Activated CD4-positive, alpha-beta T cell treated with anti-CD3 and anti-CD28 coated beads, Interleukin-2, amount 50 U/mL, for 48 hours (primary cell): Measurements from ENCODE around the gene UBE2E1.

Experiments
- DNase-seq, 2 experiments: peaks; one replicate each; pipeline ENCODE4 v3.0.0-alpha.2; 2020

UBE2E1 gene

DNA sequence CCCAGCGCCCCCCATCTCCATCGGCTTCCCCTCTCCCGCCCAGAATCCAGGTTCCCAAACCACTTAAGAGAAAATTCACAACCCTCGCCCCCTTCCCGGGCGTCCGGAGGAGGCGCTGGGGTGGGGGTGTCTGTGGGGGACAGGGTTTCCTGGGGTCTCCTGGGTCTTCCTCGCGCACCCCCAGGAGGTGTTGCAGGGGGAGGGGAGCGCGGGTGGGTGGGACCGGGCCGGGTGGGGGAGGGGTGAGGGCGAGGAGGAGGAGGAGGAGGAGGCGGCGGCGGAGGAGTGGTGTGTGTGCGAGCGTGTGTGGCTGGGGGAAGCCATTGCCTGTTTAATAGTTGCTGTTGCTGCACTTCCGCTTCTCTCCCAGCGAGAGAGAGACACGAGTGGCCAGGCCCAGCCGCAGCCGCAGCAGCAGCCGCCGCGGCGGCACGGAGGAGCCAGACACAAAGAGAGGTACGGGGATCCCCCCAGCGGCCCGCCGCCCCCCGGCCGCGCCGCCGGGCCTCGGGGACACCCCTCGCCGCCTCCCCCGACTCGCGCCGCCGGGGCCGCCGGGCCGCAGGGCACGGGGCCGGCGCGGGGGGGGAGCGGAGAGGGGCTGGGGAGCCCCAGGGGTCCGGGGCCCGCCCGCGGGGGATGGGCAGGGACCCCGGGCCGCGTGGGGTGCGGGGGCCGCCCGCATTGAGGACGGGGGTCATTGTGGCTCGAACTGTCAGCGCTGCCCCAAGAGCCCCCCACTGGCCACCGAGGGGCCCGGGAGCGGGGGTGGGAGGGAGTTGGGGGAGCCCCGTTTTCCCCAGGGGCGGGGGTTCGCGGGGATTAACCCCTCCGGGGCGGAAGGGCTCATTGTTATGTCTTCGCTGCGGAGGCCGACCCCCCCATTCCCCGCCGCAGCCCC, at the start of gene UBE2E1:
Gene UBE2E1, plus strand, starts transcription at position 323 of the 901 bp plus-strand sequence. CDS start 1,315 bp downstream, outside the sequence.
- DNase-seq = peak; percentile 57 to 64

DNA sequence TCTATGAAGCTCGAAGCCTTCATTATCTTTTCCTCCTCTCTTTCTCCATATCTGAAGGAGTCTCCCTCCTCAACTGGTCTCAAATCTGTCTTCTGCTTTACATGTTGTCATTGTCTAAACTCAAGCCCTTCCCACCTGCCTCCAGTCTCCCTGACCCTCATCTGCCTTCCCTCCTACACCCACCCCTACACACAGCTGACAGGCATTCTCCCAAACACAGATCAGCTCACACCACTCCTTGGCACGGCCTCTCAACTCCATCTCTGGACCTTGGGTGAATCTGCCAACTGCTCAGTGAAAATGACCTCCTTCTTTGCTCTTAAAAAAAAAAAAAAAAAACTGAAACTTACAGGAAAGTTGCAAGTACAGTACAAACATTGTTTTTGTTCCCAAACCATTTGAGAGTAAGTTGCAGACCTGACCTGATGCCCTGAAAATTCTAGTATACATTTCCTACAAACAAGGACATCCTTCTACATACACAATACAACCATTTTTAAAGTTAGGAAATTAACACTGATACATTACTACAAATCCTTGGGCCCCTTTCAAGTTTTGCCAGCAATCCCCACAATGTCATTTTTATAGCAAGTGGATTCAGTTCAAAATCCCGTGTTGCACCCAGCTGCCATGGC, 49.4 kb upstream of the UBE2E1 start:
- DNase-seq = no peak

DNA sequence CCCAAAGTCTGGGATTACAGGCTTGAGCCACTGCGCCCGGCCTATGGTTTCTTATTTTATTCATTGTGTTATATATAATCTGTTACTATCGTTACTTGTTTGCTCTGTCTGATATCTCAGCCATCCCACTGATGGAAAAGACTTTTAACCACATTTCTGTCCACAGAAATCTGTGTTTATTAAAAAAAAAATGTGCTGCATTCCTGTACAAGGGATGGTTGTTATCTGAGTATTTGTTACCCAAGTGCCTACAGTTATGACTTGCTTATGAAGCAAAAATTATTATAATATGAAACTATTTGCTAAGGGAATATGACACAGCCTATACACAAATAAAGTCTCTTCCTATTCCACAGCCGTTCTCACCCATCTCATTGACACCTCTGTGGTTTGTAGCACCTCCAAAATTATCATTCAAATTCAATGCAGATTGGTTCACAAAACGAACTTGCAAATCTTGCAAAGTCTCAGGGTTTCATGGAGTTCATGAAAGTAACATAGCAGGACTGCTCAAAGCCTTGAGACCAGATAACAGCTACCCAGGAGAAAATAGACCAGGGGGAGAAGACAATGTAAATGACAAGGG, 47.4 kb upstream of the UBE2E1 start:
- no peak for DNase-seq

DNA sequence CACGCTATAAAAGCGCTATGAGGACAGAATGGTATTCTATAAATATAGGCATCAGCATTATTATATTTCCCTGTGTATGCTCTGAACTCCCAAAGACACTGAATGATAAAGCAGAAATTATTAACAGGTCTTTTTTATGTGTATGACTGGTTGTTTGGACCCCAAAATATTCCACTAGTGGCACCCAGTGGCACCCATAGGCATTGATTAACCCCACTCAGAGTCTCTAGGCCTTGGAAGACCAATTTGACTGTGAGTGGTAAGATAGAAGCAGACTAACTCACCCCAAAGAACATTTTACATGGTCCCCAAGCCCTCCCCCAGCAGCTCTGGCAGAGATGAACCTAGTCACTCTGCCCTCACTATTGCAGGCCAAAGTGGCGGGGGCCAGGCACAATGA, 45.4 kb upstream of the UBE2E1 start:
- no peak for DNase-seq

DNA sequence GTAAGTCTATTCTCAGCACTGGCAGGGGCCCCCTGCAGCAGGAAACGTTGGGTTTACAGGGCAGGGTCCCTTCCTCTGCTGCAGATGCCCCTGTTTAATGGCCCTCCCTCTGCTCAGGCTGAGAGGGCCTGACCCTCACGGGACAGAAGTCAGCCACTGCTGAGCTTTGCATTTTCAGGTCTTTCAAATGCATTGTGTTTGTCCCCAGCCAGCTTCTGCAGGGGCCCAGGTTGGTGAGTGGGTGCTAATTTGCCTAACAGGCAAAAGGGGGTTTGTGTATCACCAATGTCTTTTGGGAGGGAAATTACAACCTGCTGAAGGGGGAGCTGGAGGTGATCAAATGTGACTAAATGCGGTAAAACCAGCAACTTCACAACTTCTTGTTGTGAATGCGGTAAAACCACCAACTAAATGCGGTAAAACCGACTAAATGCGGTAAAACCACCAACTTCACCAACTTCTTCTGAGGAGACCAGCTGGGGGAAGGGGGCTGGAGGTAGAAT, 44.8 kb upstream of the UBE2E1 start:
- peak in 1 of 2 experiments; percentile 16 for DNase-seq

DNA sequence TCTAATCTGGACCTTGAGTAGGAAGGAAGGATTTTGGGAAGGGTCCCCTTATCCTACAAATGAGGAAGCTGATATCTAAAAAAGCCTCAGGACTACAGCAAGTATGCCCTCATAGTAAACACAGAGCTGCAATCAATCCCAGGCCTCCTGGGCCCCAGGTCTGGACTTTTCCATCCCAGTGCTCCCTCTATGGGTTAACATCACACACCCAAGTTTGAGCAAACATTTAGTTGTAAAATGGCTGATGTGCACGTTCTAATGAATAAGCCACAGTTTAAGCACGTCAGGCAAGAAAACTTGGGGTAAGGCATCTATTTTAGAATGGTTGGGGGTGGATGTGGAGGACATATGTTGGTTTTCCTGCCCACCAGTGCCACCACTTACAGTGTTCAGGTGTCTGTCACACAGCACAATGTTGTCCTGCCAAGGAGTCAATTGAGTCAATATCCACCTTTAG, 44.3 kb upstream of the UBE2E1 start:
- peak in 1 of 2 experiments; percentile 16 for DNase-seq

DNA sequence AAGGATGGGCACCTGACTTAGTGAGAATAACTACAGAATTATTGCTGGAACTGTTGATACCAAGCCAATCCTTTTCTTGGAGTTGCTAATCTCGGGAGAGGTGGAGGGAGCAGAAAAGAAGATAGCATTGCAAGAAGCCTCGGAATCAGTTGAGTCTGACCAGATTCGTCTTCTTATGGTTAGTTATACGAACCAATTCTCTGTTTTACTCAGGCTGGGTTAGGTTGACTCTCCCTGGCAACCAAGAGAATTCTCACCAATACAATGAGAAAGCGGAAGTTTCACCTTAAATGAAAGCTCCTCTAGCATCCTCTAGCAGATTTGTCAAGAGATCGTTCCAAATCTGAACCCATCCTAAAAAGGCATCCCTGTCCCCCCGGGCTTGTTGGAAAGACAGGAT, 43.5 kb upstream of the UBE2E1 start:
- DNase-seq = no peak

DNA sequence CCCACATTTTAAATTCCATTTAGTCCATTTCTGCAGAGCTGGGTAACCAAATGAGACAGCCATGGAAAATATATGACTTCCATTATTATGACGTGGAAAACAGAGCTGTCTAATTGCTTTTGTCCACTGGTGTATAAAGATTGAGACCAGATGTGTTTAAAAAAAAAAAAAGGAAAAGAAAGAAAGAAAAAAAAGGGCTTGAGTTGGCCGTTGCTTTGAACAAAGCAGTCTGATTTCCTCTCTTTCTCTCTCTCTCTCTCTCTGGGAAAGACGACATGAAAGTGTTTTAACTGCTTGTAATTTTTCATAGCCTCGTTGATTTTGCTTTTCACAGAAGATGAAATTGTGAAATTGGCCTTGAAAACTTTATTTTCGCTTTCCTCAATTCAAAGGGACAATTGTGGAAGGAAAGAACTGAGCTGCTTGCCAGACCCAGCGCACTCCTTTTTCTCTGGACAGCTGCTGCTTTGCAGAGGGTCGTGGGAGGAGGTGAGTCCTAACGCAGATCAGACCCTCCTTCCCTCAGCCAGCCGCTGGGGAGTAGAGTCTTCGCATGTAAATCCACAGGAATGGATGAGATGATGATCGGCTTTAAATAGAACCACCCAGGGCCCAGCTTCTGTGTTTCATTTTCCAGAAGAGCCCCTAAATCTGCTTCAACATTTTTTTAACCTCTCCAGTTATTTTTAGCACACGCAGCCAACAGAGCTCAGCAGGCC, 42.8 kb upstream of the UBE2E1 start:
- no peak for DNase-seq

DNA sequence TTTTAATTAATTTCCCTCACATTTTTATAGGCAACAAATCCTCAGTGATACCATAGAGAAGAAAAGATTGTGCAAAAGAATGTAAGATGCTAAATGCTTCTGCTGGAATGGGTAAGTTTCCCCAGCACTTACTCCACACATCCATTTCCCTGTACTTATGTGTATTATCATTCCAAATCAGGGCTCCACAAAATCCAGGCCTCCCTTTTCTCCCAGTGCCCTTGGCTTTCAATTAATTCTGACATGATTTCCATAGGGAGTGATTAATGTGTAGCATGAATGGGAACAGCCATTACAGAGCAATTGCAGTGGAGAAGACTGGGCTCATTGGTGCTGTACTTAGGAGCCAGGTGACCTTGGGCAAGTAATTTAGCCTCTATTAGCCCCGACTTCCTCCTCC, 41.3 kb upstream of the UBE2E1 start:
- DNase-seq = no peak

DNA sequence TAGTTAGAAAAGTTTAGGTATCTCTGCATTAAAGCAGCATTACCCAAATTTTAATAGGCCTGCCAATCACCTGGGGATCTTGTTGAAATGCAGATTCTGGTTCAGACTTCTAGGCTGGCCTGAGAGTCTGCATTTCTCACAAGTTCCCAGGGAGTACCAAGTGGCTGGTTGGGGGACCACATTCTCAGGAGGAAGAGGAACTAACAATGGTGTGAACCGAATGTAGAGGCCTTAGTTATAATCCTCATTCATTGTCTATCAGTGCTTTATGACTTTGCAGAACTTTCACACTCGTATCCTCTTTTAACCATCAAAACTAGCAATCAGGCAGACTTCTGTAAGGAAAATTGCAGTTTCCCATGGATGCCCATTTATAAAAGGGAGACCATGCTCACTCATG, 38.2 kb upstream of the UBE2E1 start:
- no peak for DNase-seq

DNA sequence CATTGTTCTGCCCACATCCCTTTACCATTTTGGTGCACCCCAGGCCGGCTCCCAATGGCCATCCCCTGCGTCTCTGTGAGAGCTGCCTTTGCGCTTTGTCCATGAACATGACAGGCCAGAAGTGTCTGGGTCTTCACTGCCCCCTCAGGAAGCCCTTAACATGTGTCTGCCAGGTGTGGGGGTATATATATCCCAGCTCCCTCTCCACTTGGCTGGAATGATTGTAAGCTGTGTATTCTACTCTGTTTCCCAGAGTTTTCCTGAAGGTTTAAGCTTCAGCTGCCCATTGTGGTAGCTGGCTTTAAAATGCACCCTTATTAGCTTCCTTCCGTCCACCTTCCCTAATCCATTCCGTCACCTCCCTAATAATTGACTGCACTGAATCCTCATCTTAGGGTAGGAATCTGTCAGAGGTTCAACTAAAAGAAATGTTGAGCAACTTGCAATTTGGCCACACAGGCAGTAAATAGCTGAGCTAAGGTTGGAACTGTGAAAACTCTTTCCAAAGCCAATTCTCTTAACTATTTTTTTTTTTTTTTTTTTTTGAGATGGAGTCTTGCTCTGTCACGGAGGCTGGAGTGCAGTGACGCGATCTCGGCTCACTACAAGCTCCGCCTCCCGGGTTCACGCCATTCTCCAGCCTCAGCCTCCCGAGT, 30.4 kb upstream of the UBE2E1 start:
- DNase-seq = no peak

DNA sequence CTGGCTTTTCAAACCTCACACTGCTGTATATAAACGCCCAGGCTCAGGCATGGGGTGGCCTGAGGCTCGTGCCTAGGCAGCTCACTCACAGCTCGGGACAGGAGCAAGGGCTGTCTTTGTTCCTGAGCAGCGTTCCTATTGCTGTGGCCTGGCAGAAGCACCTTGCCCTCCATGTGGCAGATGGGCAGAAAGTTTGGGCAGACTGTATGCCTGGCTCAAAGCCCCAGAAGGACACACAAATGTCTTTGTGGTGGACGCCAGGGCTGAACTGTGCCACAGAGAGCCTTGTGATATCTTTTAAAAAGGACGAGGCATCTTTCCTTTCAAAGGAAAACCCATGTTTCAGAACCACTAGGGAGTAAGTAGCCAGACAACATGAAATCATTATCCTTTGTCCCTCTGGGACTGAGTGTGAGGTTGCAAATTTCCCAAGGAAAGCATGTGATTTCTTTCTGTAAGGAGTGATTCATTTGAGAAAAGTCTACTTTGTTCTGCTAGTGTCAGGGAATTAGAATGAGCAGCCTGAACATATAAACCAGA, 29.3 kb upstream of the UBE2E1 start:
- DNase-seq = no peak

DNA sequence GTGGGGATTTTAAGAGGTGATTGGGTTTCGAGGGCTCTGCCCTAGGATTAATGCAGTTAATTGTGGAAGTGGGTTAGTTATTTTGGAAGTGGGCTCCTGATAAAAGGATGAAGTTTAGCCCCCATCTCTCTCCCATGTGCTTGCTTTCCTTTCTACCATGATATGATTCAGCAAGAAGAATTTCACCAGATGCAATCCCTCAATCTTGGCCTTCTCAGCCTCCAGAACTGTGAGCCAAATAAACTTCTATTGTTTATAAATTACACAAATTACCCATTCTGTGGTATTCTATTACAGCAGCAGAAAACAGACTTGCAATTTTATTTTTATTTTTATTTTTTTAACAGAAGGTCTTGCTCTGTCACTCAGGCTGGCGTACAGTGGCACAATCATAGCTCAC, 27.3 kb upstream of the UBE2E1 start:
- no peak for DNase-seq

DNA sequence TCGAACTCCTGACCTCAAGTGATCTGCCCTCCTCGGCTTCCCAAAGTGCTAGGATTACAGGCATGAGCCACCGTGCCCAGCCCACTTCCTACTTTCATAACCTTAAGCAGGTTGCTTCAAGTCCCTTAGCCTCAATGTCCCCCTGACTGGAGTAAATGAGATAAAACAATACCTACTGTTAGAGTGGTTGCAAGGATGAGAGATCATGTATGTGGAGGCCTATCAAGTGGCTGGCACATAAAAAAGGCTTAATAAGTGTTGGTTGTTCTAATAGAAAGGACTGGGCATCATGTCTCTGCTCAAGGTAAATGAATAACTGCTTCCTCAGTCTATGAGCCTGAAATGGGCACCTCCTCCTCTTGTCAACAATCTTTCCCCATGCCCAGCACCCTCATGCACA, 25.9 kb upstream of the UBE2E1 start:
- DNase-seq = no peak

DNA sequence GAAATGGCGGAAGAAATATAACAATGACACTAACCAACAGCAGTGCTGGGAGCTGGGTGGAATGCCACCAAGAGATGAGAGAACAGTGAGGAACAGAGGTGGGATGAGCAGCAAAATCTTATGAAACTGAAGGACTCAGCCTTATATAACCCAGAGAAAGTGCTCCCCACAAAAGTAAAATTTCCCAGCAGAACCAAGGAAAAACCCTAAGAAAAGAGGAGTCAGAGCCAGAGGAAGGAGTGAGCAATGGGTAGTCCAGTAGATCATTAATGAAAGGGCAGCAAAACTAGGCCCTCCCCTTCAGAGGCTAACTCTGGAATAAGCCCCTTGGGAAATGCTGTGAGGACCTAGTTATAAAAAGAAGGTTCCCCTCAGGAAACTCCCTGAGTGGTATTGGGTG, 24.7 kb upstream of the UBE2E1 start:
- no peak for DNase-seq

DNA sequence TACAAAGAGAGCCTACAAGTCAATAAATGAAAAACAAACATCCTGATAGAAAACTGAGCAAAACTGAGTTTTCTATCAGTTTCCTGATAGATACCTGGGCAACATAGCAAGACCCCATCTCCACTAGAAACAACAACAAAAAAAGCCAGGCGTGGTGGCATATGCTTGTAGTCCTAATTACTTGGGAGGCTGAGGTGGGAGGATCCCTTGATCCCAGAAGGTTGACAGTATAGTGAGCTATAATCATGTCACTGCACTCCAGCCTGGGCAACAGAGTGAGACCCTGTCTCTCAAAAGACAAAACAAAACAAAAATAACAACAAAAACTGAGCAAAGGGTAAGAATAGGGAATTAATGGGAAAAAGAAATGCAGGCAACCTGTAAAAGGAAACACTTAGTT, 23.9 kb upstream of the UBE2E1 start:
- DNase-seq = no peak

DNA sequence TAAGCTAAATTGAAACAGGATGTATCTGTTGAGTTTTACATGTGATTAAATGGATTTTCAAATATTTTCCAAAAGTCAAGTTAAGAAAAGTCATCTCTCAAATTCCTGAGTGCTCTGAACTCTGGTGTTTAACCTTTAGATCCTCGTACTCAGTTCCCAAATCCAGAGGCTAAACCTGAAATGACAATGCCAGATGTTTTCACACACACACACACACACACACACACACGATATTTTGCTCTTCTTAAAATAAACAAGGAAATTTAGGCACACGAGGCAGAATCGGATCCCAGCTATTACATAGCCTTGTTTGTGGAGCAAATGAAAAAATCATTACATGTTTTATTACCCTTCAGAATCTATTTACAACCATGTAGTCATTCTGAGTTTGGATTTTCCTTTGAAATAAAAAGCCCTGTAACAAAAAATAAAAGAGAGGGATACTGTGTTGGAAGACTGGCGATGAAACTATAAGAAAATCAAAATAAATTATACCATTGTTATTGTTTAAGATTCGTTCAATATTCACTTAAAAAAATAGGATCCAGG, 20.6 kb upstream of the UBE2E1 start:
- no peak for DNase-seq

DNA sequence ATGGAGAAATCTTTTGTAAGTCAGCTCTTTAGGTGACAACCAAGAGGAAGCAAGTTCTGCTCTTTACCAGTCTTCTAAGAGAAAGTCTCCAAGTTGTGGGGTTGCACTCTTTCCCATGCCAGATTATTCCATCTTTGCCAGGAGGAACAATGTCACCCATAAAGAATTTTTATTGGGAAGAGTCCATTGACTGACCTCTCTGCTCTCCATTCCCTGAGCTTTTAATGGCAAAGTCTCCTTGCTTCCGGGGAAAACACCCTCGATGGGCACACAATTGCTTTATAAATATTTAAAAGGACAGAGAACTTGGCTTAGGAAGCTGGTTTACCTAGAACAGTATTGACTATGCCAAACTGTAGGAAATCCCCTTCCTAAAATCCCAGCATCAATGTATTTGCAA, 19.9 kb upstream of the UBE2E1 start:
- no peak for DNase-seq

DNA sequence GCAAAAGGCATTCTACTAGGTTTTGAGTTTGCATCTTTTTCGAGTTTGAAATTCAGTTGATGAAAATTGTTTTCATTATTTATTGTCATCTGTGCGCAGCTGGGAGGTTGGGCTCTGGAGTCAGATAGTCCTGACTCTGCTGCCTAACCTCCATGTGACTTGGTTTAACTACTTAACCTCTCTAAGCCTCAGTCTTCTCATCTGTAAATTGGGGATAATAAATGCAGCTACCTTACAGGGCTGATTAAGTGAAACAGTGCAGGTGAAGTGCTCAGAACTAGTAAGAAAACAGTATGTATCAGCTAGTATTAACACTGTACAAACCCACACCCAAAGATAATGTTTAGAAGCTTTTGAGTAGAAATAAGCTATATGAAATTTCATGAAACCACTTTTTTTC, 14.1 kb upstream of the UBE2E1 start:
- DNase-seq = no peak

DNA sequence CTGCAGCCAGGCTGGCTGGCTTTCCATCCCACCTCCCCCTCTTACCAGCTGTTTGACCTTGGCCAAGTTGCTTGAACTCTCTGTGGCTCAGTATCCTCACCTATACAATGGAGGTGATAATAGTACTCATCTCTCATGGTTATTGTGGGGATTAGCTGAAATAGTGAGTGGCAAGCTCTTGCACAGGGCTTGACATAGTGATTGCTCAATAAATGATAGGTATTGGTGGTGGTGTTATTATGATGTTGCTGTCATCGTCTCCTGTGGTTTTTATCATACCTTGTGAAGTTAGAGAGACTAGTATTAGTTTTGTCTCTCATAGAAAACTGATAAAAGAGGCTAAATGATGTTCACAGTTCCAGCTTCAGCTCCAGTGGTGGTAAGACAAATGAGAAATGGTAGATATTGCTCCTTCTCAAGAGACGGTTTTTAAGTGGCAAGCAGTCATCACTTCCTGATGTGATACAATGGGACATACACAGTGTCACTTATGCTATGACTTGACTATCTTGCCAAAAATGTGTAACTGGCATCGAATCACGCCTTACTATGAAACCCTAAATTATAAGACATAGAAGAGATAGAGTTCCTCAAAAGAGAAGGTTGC, 12.1 kb upstream of the UBE2E1 start:
- DNase-seq = no peak

DNA sequence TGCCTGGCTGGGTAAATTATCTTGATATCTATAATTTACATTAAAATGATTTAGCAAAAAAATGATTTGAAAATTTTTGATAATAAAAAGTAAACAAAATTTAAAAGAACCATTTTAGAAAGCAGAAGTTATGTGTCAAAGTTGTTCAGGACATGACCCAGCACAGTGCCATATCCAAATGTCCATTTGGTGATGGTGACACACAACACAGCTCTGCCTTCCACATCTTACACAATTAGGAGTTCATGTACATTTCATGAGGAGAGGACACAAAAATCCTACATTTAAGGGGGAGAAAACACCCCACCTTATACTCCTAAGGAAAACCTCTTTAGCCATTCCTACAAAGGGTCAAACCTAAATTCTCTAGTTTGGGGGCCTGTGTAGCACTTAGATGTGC, 10.7 kb upstream of the UBE2E1 start:
- DNase-seq = no peak
